Measurements from ENCODE around the gene HOXA13. TPM values are rescaled to one million over a fixed set of nuclear protein-coding genes. Genes with fewer than 3 reads are reported as not detected.
A peak's percentile ranks its signal among the peaks of the same experiment; 100 is the strongest.

Gene HOXA13
- total RNA-seq, 1 donor = 1.3 TPM

DNA sequence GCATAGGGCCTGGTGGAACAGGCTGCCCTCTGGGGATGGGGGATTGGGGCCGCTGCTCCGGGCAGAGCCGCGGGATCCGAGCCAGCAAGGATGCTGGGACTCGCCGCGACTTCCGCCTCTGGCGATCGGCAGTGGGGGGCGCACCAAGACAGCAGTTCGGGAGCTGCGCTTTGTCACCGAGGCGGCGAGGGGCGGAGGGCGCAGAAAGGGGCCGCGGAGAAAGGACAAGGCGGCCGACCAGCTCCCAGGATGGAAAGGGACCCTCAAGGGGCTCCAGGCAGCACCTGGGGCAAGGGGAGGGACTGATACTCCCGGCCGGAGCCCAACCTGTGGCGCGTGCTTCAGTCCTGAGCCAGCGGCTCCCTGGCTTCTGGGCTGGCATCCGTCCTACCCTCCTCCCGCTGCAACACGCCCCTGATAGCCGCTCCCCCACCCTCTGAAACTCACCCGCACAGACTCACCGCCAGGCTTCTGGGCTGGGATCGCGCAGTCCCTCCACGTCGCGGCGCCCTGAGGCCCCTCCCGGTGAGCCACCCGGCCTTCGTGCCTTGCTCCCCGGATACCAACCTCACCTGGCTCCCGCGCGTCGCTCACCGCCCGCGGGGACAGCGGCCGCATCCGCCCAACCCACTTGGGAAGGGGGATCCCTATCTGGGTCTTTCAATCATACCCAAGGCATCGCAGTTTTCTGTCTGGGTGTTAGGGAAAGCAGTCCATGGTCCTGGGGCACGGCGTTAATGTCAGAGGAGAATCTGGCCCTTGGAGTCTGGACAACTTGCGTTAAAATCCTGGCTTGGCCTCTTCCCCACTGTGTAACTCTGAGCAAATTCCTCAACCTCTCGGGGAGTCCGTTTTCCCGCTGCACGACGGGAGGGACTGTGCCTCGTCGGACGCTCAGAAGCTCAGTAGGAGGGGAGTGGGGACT, 35.8 kb upstream of the HOXA13 start:
- DNase-seq (ENCODE audit: low read depth) = peak; percentile 26

DNA sequence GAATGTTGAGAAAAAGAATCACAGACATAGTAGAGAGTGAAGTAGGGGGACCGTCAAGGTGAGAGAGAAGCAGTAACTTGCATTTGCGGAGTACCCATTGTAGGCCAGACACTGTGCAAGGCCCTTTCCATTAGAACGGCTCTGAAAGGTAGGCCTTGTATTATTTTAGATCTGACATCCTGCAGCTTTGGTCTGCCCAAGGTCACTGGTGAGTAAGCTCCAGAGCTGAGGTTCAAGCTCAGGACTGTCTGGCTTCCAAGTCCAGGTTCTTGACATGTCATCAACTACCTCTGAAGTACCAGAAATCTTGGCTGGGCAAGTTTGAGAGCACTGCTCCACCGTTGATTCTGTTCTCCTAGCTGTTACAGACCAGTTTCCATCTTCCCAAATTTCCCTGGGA, 29.6 kb upstream of the HOXA13 start:
- DNase-seq (ENCODE audit: low read depth) = no peak
- TF ChIP-seq, protein P1, sequence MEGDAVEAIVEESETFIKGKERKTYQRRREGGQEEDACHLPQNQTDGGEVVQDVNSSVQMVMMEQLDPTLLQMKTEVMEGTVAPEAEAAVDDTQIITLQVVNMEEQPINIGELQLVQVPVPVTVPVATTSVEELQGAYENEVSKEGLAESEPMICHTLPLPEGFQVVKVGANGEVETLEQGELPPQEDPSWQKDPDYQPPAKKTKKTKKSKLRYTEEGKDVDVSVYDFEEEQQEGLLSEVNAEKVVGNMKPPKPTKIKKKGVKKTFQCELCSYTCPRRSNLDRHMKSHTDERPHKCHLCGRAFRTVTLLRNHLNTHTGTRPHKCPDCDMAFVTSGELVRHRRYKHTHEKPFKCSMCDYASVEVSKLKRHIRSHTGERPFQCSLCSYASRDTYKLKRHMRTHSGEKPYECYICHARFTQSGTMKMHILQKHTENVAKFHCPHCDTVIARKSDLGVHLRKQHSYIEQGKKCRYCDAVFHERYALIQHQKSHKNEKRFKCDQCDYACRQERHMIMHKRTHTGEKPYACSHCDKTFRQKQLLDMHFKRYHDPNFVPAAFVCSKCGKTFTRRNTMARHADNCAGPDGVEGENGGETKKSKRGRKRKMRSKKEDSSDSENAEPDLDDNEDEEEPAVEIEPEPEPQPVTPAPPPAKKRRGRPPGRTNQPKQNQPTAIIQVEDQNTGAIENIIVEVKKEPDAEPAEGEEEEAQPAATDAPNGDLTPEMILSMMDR (IDR thresholded peaks at IDR 0.05; ENCODE audit: insufficient read depth, low read depth, low read length) = no peak
- H3K4me3 ChIP-seq (ENCODE audit: low read depth, low read length) = no peak overlapping the region

More for the DNA sequence above, 35.8 kb upstream of the HOXA13 start:
- peak overlapping the region; percentile 60 for H3K4me3 ChIP-seq (ENCODE audit: low read depth, low read length)
- TF ChIP-seq, protein P1 (IDR thresholded peaks at IDR 0.05; ENCODE audit: insufficient read depth, low read depth, low read length) = peak; percentile 46

DNA sequence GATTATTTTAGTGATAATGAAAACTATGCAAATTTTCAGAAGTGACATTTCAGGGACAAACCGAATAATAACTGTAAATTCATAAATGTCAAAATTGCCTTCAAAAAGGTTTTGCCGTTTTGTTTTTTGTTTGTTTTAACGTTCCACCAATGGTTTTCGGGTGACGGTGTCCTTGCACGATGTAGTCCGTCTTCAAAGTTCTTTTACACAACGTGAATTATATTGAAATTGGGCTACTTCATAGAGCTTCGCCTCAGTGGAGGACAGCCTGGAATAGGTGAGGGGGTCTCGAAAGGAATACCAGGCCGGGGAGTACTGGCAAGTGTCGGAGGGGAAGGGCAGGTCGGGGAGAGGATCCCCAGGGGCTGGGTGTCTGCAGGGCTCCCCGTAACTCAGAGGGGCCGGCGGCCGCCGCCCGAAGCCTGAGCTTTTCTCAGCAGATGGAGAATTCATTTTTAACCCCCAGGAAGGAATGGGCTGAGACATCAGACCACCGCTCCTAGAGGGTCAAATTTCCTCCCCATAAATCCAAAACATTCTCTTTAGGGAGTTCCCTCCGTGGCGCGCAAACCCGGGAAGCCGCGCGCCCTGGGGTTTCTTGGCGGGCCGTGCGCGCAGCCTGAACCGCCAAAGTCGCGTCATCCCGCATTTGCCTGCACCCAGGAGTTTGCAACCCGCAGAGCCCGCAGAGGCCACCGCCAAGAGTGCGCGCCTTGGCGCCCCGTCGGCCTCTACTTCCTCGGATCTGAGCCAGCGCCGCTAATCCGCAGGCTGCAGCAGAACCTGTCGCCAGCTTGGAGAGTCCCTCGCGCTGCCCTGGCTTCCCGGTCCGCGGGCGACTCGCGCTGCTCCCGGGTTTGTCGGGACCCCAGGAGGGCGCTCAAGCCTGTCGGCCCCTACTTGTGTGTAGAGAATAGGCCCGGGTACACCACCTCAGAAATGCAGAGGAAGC, 25.4 kb upstream of the HOXA13 start:
- TF ChIP-seq, protein P1 (IDR thresholded peaks at IDR 0.05; ENCODE audit: insufficient read depth, low read depth, low read length) = no peak
- H3K4me3 ChIP-seq (ENCODE audit: low read depth, low read length) = no peak overlapping the region
- DNase-seq (ENCODE audit: low read depth) = no peak

DNA sequence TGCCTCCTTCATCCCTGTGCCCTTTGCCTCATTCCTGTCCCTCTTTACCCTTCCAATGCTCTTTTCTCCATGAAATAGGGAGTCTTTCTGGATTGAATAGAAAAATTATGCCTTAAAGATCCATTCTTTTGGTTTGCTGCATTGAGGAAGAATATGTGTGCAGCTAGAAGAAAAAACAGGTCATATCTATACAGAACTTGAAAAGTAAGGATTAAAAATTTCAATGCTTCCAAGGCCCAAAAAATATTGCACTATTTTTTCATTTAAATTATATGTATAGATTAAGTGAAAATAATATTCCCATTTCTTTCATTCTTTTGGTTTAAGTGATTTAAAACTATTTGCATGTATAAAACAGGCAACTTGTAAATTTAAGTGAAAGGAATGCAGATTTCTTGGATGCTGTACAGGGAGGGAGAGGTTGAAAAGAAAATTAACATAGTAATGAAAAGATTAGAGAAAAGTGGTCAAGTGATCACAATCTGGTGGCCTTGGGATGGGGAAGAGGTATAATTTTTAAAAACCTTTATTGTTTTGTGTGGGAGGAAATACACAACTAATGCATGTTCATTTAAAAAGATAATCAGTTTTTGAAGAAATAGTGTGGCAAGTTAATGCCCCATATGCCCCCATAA, 24.2 kb upstream of the HOXA13 start:
- no peak for DNase-seq (ENCODE audit: low read depth)
- TF ChIP-seq, protein P1 (IDR thresholded peaks at IDR 0.05; ENCODE audit: insufficient read depth, low read depth, low read length) = no peak
- H3K4me3 ChIP-seq (ENCODE audit: low read depth, low read length) = no peak overlapping the region

DNA sequence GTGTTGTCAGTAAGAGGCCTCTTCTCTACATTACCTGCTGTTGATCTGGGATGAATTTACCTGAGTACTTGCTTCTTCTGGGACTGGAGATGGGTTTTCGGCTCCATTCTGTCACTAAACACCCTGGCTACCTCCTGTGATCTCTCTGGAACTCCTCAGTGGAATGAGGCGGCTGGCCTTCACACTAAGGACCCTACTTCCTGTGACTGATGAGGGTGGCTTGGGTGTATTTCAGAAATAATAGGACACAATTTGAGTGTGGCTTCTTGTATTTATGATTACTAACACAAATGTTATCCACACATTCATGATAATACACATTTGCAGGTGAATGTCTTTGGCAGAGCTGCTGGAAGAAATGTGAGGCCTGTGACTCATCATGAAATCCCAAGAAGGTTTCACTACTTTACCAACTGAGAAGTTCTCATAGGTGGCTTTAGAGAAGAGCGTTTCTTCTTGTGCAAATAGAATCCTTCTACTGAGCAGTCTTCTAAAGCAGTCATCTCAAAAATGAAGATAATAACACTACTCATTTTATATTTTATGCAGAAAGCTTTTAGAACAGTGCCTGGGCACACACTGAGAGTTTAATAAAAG, 21.4 kb upstream of the HOXA13 start:
- no peak for DNase-seq (ENCODE audit: low read depth)
- H3K4me3 ChIP-seq (ENCODE audit: low read depth, low read length) = no peak overlapping the region
- TF ChIP-seq, protein P1 (IDR thresholded peaks at IDR 0.05; ENCODE audit: insufficient read depth, low read depth, low read length) = no peak

DNA sequence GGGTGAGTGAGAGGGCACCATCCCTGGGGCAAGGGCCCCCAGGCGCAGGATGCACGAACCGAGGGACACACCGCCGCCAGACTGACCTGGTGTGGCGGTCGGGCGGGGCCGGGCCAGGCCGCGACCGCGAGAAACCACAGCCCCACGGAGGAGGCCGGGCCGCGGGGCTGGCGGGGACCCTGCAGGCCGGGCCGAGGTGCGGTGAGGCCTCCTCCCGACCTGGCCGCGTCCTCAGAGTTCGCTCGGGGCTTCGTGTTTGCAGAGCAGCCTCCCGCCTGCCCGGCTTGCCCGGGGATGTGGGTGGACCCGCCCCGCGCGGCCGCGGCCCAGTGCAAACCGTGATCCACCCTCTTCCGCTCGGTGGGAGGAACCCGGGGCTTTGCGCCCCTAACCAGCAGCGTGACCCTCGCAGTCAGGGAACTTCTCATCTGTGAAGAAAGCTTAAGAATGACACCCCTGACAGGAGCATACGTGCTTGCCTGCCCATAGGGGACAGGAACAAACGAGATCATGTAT, 20.6 kb upstream of the HOXA13 start:
- TF ChIP-seq, protein P1 (IDR thresholded peaks at IDR 0.05; ENCODE audit: insufficient read depth, low read depth, low read length) = no peak

More for the DNA sequence above, 20.6 kb upstream of the HOXA13 start:
- no peak for DNase-seq (ENCODE audit: low read depth)
- H3K4me3 ChIP-seq (ENCODE audit: low read depth, low read length) = no peak overlapping the region
